Iris pigment epithelial cell (primary cell): ENCODE results near the gene ERC2.
A peak's percentile ranks its signal among the peaks of the same experiment; 100 is the strongest.

ENCODE experiments used
- DNase-seq: peaks from one replicate; pipeline ENCODE4 v3.0.0-alpha.2; 2011; ENCODE audit warnings: low read depth

Gene ERC2

DNA sequence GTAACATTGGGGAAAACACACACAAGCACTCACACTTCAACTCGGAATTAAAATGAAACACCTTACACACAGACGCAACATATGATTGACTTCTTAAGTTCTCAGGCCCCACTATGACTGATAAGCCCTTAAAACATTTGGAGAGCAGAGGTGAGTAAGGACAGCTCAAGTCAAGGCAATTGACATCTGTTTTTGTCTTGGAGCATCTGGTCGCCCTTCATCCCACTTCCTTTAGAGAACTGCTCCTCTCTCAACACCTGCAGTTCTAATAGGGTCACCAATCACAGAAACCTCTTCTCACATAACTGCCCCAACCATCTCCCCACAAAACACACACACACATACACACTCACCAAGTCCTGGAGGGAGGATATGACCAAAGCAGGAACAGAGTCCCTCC is 43.4 kb downstream of the ERC2 start:
- DNase-seq, result no peak

DNA sequence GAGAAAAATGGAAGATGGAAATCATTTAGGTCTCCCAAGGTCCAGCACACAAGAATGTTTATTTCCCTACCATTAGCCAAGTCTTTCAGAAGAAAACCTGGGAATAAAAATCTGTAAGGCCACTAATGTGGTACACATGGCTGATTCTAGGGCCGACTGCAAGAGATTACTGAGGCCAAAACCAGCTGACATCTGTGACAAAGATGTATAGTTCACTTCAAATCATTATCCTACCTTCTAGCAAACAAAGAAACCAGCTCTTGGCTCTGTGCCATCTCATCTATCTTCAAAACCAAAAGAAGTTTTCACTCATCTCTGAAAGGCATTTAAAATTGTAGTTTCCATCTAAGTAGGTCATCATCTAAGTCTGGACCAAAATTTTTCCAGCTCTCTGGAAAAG is 43.9 kb downstream of the ERC2 start:
- DNase-seq, result no peak

GRCh38 chr3:56423661-56424099 is 44.6 kb downstream of the ERC2 start:
- no peak for DNase-seq

- DNase-seq, result no peak
Observed at GRCh38 chr3:56422316-56422715, 46.0 kb downstream of the ERC2 start.

DNA sequence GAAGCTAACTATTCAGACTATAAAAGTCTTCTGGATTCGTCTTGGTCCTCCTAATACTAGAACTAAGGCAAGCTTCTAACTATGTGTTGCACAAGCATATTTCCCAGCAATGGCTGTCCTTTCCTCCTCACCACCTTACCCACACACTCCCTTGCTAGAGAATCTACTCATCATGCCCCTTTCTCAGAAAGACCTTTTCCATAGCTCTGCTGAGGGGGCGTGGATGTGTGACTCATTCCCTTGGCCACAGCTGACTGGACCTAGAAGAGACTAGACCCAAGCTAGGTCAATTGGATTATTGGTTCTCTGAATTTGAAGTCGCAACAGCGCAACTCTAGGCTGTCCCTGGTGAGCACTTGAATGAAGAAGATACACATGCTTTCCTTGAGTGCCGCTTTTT is 47.1 kb downstream of the ERC2 start:
- peak; percentile 10 for DNase-seq

- peak; percentile 7 for DNase-seq
Observed at GRCh38 chr3:56415652-56416051, 52.6 kb downstream of the ERC2 start.

- no peak for DNase-seq
Observed at GRCh38 chr3:56413911-56414310, 54.4 kb downstream of the ERC2 start.

- DNase-seq, result no peak
Observed at GRCh38 chr3:56411166-56411565, 57.1 kb downstream of the ERC2 start.

DNA sequence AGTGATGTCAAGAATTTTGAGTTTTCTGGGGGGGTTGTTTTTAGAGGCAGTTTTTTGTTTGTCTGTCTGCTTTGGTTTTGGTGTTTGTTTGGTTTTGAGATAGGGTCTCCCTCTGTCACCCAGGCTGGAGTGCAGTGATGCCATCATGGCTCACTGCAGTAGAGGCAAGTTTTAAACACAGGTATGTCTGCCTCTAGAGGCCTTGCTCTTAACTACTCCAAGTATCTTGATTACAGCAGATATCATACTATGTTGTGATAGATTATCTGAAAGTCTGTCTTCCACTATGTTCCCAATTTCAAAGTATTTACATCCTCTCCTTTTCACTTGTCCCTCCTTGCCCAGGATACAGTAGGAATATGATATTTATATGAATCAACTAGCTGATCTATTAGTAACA is 57.7 kb downstream of the ERC2 start:
- no peak for DNase-seq

DNA sequence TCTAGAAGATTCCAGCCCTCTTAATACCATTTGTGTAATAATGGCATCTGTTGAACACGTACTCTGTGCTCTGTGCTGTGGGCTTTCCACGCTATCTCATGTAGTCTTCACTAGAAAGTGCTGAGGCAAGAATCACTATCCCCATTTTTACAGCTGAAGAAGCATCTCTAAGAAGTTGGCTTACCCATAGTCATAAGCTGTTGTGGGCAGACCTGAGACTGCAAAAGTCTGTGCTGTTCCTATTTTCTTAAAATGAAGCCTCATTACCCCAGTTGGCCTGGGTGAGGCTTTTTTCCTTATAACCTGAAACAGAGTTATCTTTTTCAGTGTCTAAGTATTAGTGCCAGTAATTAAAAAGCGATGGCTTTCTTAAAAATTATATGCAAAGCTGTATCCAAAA is 58.5 kb downstream of the ERC2 start:
- no peak for DNase-seq

DNA sequence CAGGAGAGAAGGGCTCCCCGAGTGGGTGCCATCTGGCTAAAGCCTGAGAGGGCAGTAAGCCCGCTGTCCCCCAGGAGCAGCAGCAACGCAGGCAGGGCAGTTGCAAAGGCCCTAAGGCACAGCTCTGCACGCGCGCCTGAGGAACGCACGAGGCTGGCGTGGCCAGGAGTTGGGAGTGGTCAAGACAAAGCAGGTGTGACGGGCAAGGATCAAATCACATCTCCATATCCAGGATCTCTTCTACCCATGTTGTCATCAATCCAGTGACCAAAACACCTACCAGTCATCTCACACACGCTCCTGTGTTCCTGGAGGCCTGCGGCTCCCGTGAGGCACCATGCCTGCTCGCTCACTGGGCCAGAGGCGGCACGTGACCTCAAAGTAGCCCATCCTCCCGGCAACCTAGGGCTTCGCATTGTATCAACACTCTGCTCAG is 59.5 kb downstream of the ERC2 start:
- DNase-seq, result no peak

GRCh38 chr3:56406826-56407515 is 61.3 kb downstream of the ERC2 start:
- DNase-seq, result no peak

GRCh38 chr3:56404884-56405283 is 63.4 kb downstream of the ERC2 start:
- no peak for DNase-seq

- DNase-seq, result no peak
Observed at GRCh38 chr3:56398659-56399058, 69.6 kb downstream of the ERC2 start.

- no peak for DNase-seq
Observed at GRCh38 chr3:56397798-56398197, 70.5 kb downstream of the ERC2 start.

GRCh38 chr3:56389183-56389830 is 79.0 kb downstream of the ERC2 start:
- DNase-seq, result no peak

DNA sequence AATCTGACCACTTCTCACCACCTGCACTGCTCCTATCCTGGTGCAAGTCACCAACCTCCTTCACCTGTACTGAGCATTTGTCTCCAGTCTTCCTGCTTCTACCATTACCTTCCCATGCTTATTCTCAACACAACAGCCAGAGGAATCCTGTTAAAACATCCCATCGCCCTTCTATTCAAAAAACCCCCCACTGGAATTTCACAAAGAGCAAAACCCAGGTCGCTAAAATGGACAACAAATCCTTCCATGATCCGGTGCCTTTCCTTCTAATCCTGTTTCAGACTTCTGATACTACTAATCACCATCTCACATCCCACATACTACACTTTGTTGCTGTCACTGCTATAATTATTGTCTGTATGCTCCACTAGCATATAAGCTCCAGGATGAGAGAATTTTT is 85.2 kb downstream of the ERC2 start:
- no peak for DNase-seq

- no peak for DNase-seq
Observed at GRCh38 chr3:56379723-56380287, 88.5 kb downstream of the ERC2 start.

DNA sequence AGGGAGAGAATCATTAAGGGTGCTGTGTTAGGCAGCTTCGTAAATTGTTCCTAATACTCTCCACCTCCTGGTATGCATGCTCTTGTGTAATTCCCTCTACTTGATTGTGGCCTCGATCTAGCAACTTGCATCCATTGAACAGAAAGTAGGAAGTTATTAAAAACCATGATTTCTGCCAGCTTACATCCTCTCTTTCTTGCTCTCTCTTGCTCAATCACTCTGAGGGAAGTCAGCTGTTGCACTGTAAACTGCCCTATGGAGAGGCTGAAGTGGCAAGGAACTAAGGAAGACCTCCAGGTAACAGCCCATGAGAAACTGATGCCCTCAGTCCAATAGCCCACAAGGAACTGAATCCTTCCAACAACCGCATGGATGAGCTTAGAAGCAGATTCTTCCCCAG is 92.6 kb downstream of the ERC2 start:
- no peak for DNase-seq

- DNase-seq, result no peak
Observed at GRCh38 chr3:56373386-56373785, 94.9 kb downstream of the ERC2 start.

GRCh38 chr3:56370991-56371775 is 97.1 kb downstream of the ERC2 start:
- no peak for DNase-seq

- DNase-seq, result no peak
Observed at GRCh38 chr3:56369914-56370313, 98.4 kb downstream of the ERC2 start.

DNA sequence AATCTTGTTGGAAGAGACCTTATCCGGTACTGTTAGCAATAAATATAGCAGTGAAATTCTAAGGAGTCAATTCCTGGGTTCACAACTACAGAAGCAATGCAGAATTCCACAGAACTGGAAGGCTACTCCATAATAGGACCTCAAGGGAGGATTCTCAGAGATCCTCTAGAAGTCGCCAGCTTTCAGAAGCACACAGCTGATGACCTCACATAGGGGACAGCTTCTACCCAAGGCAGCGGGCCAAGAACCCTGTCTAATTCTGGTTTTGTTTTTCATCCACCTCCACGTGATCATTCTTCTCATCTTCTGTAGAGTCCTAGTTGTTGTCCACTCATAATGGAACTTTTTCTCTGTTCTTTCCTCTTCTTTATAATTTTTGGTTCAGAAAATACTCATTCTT is 99.4 kb downstream of the ERC2 start:
- DNase-seq, result no peak
